HUES64 (cell line): Measurements from ENCODE around the gene BRSK2.

Experiments used
- H3K27ac ChIP-seq: 2 replicates; pipeline ENCODE4 v1.7.0; 2013; ENCODE audit warnings: low read depth, low read length, inconsistent platforms
- H3K27me3 ChIP-seq: 2 replicates; pipeline ENCODE4 v1.6.1; 2013; ENCODE audit warnings: mild to moderate bottlenecking, low read length; ENCODE audit not compliant: insufficient read depth
- H3K36me3 ChIP-seq: 2 replicates; pipeline ENCODE4 v1.6.1; 2013; ENCODE audit warnings: mild to moderate bottlenecking, low read length; ENCODE audit not compliant: insufficient read depth
- H3K4me1 ChIP-seq: 2 replicates; pipeline ENCODE4 v1.6.1; 2013; ENCODE audit warnings: mild to moderate bottlenecking, low read length, moderate library complexity; ENCODE audit not compliant: insufficient read depth
- H3K4me3 ChIP-seq: 2 replicates; pipeline ENCODE4 v1.5.1; 2013; ENCODE audit warnings: mild to moderate bottlenecking, low read length, moderate library complexity
- H3K9ac ChIP-seq: 2 replicates; pipeline ENCODE4 v1.6.1; 2013; ENCODE audit warnings: mild to moderate bottlenecking, low read depth, low read length
- H3K9me3 ChIP-seq: 2 replicates; pipeline ENCODE4 v1.6.1; 2013; ENCODE audit warnings: low read depth, low read length; ENCODE audit not compliant: insufficient read depth
- WGBS: fragments of 150-250, 120-280 bp; methylation state at CpG from one replicate; pipeline ENCODE4 v1.1.7; 2013; ENCODE audit warnings: missing lambda C conversion rate; 5-methylcytosine and 5-hydroxymethylcytosine counted together

The BRSK2 gene

GRCh38 chr11:1468002-1468401 is 78.3 kb downstream of the BRSK2 start:
- Histone ChIP-seq H3K27ac (no peak overlapping the region), H3K9me3 (no peaks in the 10 kb centered on the region), H3K27me3 (no peaks in the 10 kb centered on the region), H3K9ac (no peak overlapping the region), H3K36me3 (no peaks in the 10 kb centered on the region), H3K4me3 (no peak overlapping the region), H3K4me1 (no peaks in the 10 kb centered on the region)
- 94% methylated on average over 18 of the region's 18 CpGs for WGBS

DNA sequence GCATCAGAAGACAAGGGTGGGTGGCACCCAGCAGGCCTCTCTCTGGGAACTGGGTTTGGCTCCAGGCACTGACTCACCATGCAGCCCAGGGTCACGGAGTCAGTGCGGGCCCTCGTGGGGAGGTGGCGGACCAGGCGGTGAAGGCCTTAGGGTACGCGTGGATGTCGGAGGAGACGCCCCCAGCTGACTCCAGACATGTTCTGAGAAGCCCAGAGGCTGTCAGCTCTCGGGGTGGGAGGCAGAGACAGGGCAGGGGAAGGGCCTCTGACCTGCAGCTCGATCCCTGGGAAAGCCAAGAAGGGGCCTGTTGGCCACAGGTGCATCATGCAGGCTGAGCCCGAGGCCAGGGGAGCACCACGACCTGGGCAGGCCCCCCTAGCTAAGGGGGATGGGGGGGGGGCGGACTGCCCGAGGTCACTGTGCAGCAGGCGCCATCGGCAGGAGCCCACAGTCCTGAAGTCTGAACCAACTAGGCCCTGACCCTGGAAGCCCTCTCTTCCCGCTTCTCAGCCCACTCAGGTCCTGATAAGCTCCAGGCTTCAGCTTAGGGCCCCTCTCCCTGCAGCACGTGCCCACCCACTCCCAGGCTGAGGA is 78.8 kb downstream of the BRSK2 start:
- Histone ChIP-seq H3K9ac (no peak overlapping the region), H3K27ac (no peak overlapping the region), H3K27me3 (no peaks in the 10 kb centered on the region), H3K9me3 (no peaks in the 10 kb centered on the region), H3K4me1 (no peaks in the 10 kb centered on the region), H3K4me3 (no peak overlapping the region), H3K36me3 (no peaks in the 10 kb centered on the region)
- 91% methylated on average over 19 of the region's 19 CpGs for WGBS

GRCh38 chr11:1469287-1469910 is 79.7 kb downstream of the BRSK2 start:
- no peak overlapping the region for H3K9ac ChIP-seq

DNA sequence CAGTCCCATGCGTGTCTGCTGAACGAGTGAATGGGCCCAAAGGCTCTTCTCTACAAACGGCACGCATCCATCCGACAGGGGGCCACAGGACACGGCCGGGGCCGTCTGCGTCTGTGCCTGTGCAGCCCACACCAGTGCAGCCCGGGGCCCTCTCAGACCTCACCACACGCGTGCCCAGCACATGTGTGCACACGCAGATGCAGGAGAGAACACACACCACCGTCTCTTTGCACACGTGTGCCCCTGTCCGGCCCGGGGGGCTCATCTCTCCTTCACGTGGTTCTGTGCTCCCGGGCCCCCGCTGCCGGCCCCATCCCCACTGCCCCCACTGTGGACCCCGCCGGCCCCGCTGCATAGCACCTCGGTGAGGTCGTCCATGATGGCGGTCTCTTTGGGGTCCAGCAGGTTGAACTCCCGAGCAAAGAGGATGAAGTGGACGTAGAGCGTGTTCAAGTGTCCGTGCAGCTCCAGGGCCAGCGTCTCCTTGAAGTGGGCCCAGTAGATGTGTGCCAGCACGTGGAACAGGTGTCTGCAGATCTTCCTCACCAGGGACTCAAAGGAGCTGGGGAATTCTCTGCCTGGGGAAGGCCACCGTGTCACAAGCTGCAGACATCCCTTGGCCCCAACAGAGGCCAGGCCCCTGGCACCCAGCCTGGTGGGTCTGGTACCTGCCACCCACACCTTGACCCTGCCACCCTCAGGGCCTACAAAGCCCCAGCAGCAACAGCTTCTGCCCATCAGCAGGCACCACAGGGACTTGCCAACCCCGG is 80.4 kb downstream of the BRSK2 start:
- Histone ChIP-seq H3K9me3 (no peaks in the 10 kb centered on the region), H3K4me1 (no peaks in the 10 kb centered on the region), H3K4me3 (no peak overlapping the region), H3K36me3 (no peaks in the 10 kb centered on the region; the same call in 1 of the 2 replicates), H3K27me3 (no peaks in the 10 kb centered on the region), H3K9ac (no peak overlapping the region), H3K27ac (no peak overlapping the region)
- 95% methylated on average over 35 of the region's 35 CpGs for WGBS

More at GRCh38 chr11:1469287-1469910, 79.7 kb downstream of the BRSK2 start:
- Histone ChIP-seq H3K27ac (no peak overlapping the region), H3K9me3 (no peaks in the 10 kb centered on the region), H3K27me3 (no peaks in the 10 kb centered on the region), H3K36me3 (no peaks in the 10 kb centered on the region), H3K4me3 (no peak overlapping the region), H3K4me1 (no peaks in the 10 kb centered on the region)
- 91% methylated on average over 17 of the region's 19 CpGs for WGBS

DNA sequence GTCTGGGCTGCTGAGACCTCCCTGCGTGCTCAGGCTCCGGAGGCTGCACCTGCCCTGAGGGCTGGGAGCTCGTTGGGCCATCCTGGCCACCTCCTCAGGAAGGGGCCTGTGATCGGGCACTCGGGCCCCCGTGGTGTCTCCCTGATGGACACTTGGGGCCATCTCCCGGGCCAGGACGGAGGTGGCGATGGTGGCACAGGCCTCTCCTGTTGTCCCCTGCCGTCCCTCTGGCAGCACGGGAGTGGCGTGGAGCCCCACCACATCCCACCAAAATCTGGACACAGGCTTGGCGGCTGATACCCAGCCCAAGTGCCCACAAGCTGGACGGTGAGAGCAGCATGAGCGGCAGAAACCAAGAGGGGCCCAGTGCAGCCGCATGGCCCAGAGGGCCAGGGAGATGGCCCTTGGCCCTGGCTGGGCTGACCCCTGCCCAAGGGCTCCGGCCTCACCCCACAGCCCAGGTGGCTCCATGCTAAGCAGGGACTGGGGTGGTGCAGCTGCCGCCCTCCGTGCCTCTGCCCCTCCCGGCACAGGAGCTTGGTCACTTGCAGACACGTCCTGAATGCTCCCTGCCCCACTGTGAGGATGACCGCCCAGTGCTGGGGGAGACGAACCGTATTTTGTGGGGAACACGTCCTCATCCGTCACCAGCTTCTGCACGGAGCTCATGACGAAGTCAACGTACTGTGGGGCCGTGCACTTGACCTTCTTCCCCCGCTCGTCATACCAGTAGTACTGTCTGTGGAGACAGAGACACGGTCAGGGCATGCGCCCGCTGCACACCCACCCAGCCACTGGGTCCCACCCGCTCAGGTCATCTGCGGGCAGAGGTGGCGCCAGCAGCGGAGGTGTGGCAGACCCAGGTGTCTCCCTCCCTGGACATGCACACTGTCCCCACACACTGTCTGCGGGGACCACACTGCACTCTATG is 81.2 kb downstream of the BRSK2 start:
- Histone ChIP-seq H3K27me3 (no peaks in the 10 kb centered on the region), H3K4me3 (no peak overlapping the region), H3K27ac (no peak overlapping the region), H3K9me3 (no peaks in the 10 kb centered on the region), H3K4me1 (no peaks in the 10 kb centered on the region), H3K9ac (no peak overlapping the region), H3K36me3 (peaks cover 3% of the 10 kb centered on the region; the same call in 1 of the 2 replicates)
- WGBS, result 95% methylated on average over 40 of the region's 40 CpGs

DNA sequence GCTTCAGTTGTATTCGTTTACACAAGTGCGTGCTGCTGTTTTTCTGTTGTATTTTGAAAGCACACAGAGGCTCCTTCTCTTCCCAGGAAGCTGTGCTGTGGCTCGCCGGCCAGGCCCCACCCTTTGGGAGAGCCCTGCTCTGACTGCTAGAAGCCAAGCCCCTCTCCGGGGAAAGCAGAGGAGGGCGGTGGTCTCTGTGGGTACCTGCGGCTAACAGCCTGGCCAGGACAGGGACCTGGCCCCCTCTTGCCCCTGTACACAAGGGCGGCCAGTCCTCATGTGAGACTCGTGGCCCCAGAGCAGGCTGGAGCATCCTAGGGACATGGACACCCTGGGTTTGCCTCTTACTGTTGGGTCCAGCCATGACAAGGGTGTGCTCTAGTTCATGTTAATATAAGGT is 82.0 kb downstream of the BRSK2 start:
- H3K36me3 ChIP-seq, result peaks cover 3% of the 10 kb centered on the region; the same call in 1 of the 2 replicates
- H3K9ac ChIP-seq, result no peak overlapping the region
- H3K4me3 ChIP-seq, result no peak overlapping the region
- no peaks in the 10 kb centered on the region for H3K9me3 ChIP-seq
- no peaks in the 10 kb centered on the region for H3K4me1 ChIP-seq
- H3K27ac ChIP-seq, result no peak overlapping the region
- WGBS, result 96% methylated on average over 9 of the region's 9 CpGs
- H3K27me3 ChIP-seq, result no peaks in the 10 kb centered on the region

GRCh38 chr11:1472180-1473005 is 82.7 kb downstream of the BRSK2 start:
- no peaks in the 10 kb centered on the region for H3K4me1 ChIP-seq
- no peak overlapping the region for H3K27ac ChIP-seq
- no peaks in the 10 kb centered on the region for H3K27me3 ChIP-seq
- H3K4me3 ChIP-seq, result no peak overlapping the region
- H3K9ac ChIP-seq, result no peak overlapping the region
- peaks cover 3% of the 10 kb centered on the region; the same call in 1 of the 2 replicates for H3K36me3 ChIP-seq
- WGBS, result 89% methylated on average over 21 of the region's 21 CpGs
- no peaks in the 10 kb centered on the region for H3K9me3 ChIP-seq

- 93% methylated on average over 12 of the region's 12 CpGs for WGBS
- Histone ChIP-seq H3K4me3 (no peak overlapping the region), H3K9me3 (no peaks in the 10 kb centered on the region), H3K36me3 (peaks cover 3% of the 10 kb centered on the region; the same call in 1 of the 2 replicates), H3K27me3 (no peaks in the 10 kb centered on the region), H3K9ac (no peak overlapping the region), H3K4me1 (no peaks in the 10 kb centered on the region), H3K27ac (no peak overlapping the region)
These were observed 83.4 kb downstream of the BRSK2 start for GRCh38 chr11:1473011-1473628.

- H3K27ac ChIP-seq, result no peak overlapping the region
- peaks cover 3% of the 10 kb centered on the region; the same call in 1 of the 2 replicates for H3K36me3 ChIP-seq
- WGBS, result 96% methylated on average over 22 of the region's 22 CpGs
- H3K9me3 ChIP-seq, result no peaks in the 10 kb centered on the region
- H3K4me3 ChIP-seq, result no peak overlapping the region
- H3K27me3 ChIP-seq, result no peaks in the 10 kb centered on the region
- H3K4me1 ChIP-seq, result no peaks in the 10 kb centered on the region
- H3K9ac ChIP-seq, result no peak overlapping the region
These were observed 84.1 kb downstream of the BRSK2 start for GRCh38 chr11:1473786-1474185.

DNA sequence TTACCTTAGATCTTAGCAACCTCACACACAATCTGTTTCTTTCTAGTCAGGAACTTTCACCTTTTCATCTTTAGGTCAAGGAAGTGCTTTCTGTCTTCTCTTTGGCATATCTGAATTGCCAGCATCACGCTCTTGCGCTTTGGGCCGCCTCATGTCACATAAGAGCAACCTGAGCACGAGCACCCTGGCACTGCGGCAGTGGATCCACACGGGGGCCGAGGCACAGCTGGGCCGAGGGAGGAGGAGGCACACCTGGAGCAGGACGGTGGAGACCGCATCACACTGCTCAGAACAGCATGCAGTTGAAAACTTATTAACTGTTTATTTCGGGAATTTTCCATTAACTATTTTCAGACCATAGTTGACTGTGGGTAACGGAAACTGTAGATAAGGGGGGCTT is 86.1 kb downstream of the BRSK2 start:
- WGBS, result 94% methylated on average over 11 of the region's 12 CpGs
- no peak overlapping the region for H3K9ac ChIP-seq
- H3K27me3 ChIP-seq, result no peaks in the 10 kb centered on the region
- no peaks in the 10 kb centered on the region for H3K4me1 ChIP-seq
- no peaks in the 10 kb centered on the region for H3K9me3 ChIP-seq
- no peak overlapping the region for H3K27ac ChIP-seq
- peaks cover 9% of the 10 kb centered on the region for H3K36me3 ChIP-seq
- no peak overlapping the region for H3K4me3 ChIP-seq
